LNCaP clone FGC (cell line): ENCODE results near the gene KRT85.
"Not testable (repeated sequence)": the region's sequence is repeated elsewhere in the genome, so short reads cannot be mapped to it uniquely, and the experiment has no call there.

Source experiments
- DNase-seq: peaks from one replicate; pipeline ENCODE4 v3.0.0-alpha.2; 2011; ENCODE audit warnings: low read depth
- H3K4me3 ChIP-seq: 2 replicates; pipeline ENCODE4 v1.5.1; 2011; ENCODE audit warnings: mild to moderate bottlenecking, low read depth, low read length, control low read depth
- CTCF ChIP-seq: IDR thresholded peaks from 2 replicates; pipeline ENCODE4 v1.5.1; 2012; ENCODE audit warnings: mild to moderate bottlenecking; ENCODE audit not compliant: control insufficient read depth, insufficient read depth; ENCODE audit errors: extremely low read depth

The KRT85 gene

GRCh38 chr12:52316290-52316689 is 51.0 kb downstream of the KRT85 start:
- no peak for DNase-seq
- no peak overlapping the region for H3K4me3 ChIP-seq
- no peak for TF ChIP-seq CTCF

GRCh38 chr12:52315721-52316120 is 51.6 kb downstream of the KRT85 start:
- H3K4me3 ChIP-seq, DNase-seq: not testable (repeated sequence)
- TF ChIP-seq CTCF: 0 out of 2 replicates have a peak, but pooled peaks have one; percentile 0

GRCh38 chr12:52314511-52314910 is 52.8 kb downstream of the KRT85 start:
- no peak overlapping the region for H3K4me3 ChIP-seq
- TF ChIP-seq CTCF: no peak
- no peak for DNase-seq

GRCh38 chr12:52313926-52314325 is 53.4 kb downstream of the KRT85 start:
- no peak for TF ChIP-seq CTCF
- DNase-seq: no peak
- H3K4me3 ChIP-seq: no peak overlapping the region

GRCh38 chr12:52313461-52313860 is 53.8 kb downstream of the KRT85 start:
- TF ChIP-seq CTCF: no peak
- no peak for DNase-seq
- H3K4me3 ChIP-seq: no peak overlapping the region

GRCh38 chr12:52312086-52312485 is 55.2 kb downstream of the KRT85 start:
- no peak overlapping the region for H3K4me3 ChIP-seq
- TF ChIP-seq CTCF: no peak
- no peak for DNase-seq

GRCh38 chr12:52311285-52311648 is 56.0 kb downstream of the KRT85 start:
- DNase-seq: no peak
- TF ChIP-seq CTCF: no peak
- H3K4me3 ChIP-seq: no peak overlapping the region
